H9 (cell line): ENCODE measurements around the gene C15orf40. TPM values are rescaled to one million over a fixed set of nuclear protein-coding genes. Genes with fewer than 3 reads are reported as not detected.

Experiments used
- DNase-seq: peaks from one replicate; pipeline ENCODE4 v3.0.0-alpha.2; 2017
- H2AFZ ChIP-seq: one replicate; pipeline ENCODE4 v1.6.1; 2013; ENCODE audit warnings: mild to moderate bottlenecking, low read length, control low read depth, moderate library complexity
- H2AK5ac ChIP-seq: 2 replicates; pipeline ENCODE4 v1.6.1; 2013; ENCODE audit warnings: low read length, control low read depth, mixed read lengths; ENCODE audit not compliant: insufficient read length
- H2BK120ac ChIP-seq: one replicate; pipeline ENCODE4 v1.6.1; 2013; ENCODE audit warnings: low read depth, mild to moderate bottlenecking, low read length, control low read depth, inconsistent platforms; ENCODE audit not compliant: poor library complexity, severe bottlenecking
- H2BK12ac ChIP-seq: 2 replicates; pipeline ENCODE4 v1.6.1; 2013; ENCODE audit warnings: low read length, control low read depth, mixed read lengths, low read depth; ENCODE audit not compliant: insufficient read length
- H2BK15ac ChIP-seq: 2 replicates; pipeline ENCODE4 v1.6.1; 2013; ENCODE audit warnings: low read depth, low read length, control low read depth
- H2BK20ac ChIP-seq: one replicate; pipeline ENCODE4 v1.6.1; 2013; ENCODE audit warnings: low read depth, mild to moderate bottlenecking, low read length, control low read depth, inconsistent platforms; ENCODE audit not compliant: poor library complexity, severe bottlenecking
- H2BK5ac ChIP-seq: 2 replicates; pipeline ENCODE4 v1.6.1; 2013; ENCODE audit warnings: low read length, control low read depth, mixed read lengths; ENCODE audit not compliant: insufficient read length
- H3K14ac ChIP-seq: 2 replicates; pipeline ENCODE4 v1.6.1; 2013; ENCODE audit warnings: low read length, control low read depth; ENCODE audit not compliant: insufficient read depth
- H3K18ac ChIP-seq: 2 replicates; pipeline ENCODE4 v1.6.1; 2013; ENCODE audit warnings: low read depth, mild to moderate bottlenecking, mixed read lengths, low read length, control low read depth; ENCODE audit not compliant: insufficient read length
- H3K23ac ChIP-seq: 2 replicates; pipeline ENCODE4 v1.6.1; 2013; ENCODE audit warnings: low read length, control low read depth, mixed read lengths, low read depth; ENCODE audit not compliant: insufficient read length
- H3K23me2 ChIP-seq: 2 replicates; pipeline ENCODE4 v1.6.1; 2013; ENCODE audit warnings: low read depth, mild to moderate bottlenecking, mixed read lengths, low read length, control low read depth; ENCODE audit not compliant: insufficient read length, poor library complexity, severe bottlenecking
- H3K27ac ChIP-seq: 2 replicates; pipeline ENCODE4 v1.5.1; 2013; ENCODE audit warnings: low read length, control low read depth, mixed read lengths, low read depth; ENCODE audit not compliant: insufficient read length
- H3K27me3 ChIP-seq: 2 replicates; pipeline ENCODE4 v1.6.1; 2013; ENCODE audit warnings: low read length, control low read depth, inconsistent platforms; ENCODE audit not compliant: insufficient read depth
- H3K4ac ChIP-seq: 2 replicates; pipeline ENCODE4 v1.6.1; 2013; ENCODE audit warnings: low read depth, mild to moderate bottlenecking, control low read depth, inconsistent platforms, low read length, moderate library complexity
- H3K4me1 ChIP-seq: 2 replicates; pipeline ENCODE4 v1.6.1; 2013; ENCODE audit warnings: low read length, control low read depth, inconsistent platforms; ENCODE audit not compliant: insufficient read depth
- H3K4me2 ChIP-seq: 2 replicates; pipeline ENCODE4 v1.6.1; 2013; ENCODE audit warnings: low read length, control low read depth, mixed read lengths; ENCODE audit not compliant: insufficient read length, insufficient read depth
- H3K56ac ChIP-seq: 2 replicates; pipeline ENCODE4 v1.6.1; 2013; ENCODE audit warnings: low read depth, mild to moderate bottlenecking, mixed read lengths, low read length, control low read depth; ENCODE audit not compliant: insufficient read length
- H3K79me1 ChIP-seq: 2 replicates; pipeline ENCODE4 v1.6.1; 2013; ENCODE audit warnings: low read depth, mild to moderate bottlenecking, moderate library complexity, low read length, control low read depth, inconsistent platforms; ENCODE audit not compliant: insufficient read depth, poor library complexity, severe bottlenecking
- H3K79me2 ChIP-seq: 2 replicates; pipeline ENCODE4 v1.6.1; 2013; ENCODE audit warnings: low read length, control low read depth, inconsistent platforms; ENCODE audit not compliant: insufficient read depth
- H3K9ac ChIP-seq: 2 replicates; pipeline ENCODE4 v1.6.1; 2013; ENCODE audit warnings: low read length, control low read depth, mixed read lengths; ENCODE audit not compliant: insufficient read length; ENCODE audit errors: extremely low read depth
- H3K9me3 ChIP-seq: one replicate; pipeline ENCODE4 v1.6.1; 2013; ENCODE audit warnings: low read depth, low read length, inconsistent platforms; ENCODE audit not compliant: control insufficient read depth
- H3T11ph ChIP-seq: one replicate; pipeline ENCODE4 v1.6.1; 2013; ENCODE audit warnings: mild to moderate bottlenecking, low read length, control low read depth, inconsistent platforms
- H4K20me1 ChIP-seq: one replicate; pipeline ENCODE4 v1.6.1; 2013; ENCODE audit not compliant: control insufficient read depth, insufficient read length, insufficient read depth
- H4K5ac ChIP-seq: 2 replicates; pipeline ENCODE4 v1.6.1; 2013; ENCODE audit warnings: low read depth, mild to moderate bottlenecking, mixed read lengths, low read length, control low read depth; ENCODE audit not compliant: insufficient read length
- H4K8ac ChIP-seq: replicated peaks from 2 replicates; pipeline ENCODE4 v1.6.1; 2013; ENCODE audit warnings: low read length, control low read depth, mixed read lengths, low read depth; ENCODE audit not compliant: insufficient read length
- H4K91ac ChIP-seq: 2 replicates; pipeline ENCODE4 v1.6.1; 2013; ENCODE audit warnings: low read depth, mild to moderate bottlenecking, moderate library complexity, mixed read lengths, low read length, control low read depth; ENCODE audit not compliant: insufficient read length
- H3K27ac Mint-ChIP-seq, 3 experiments: 2 replicates in 2 of 3; 3 replicates in 1 of 3; pipeline ENCODE4 v1.8.0; 2020 to 2021; ENCODE audit warnings: mixed read lengths in 3 of 3, mild to moderate bottlenecking in 1 of 3, moderate library complexity in 1 of 3
- H3K27me3 Mint-ChIP-seq: 2 replicates; pipeline ENCODE4 v1.8.0; 2021; ENCODE audit warnings: low read depth, mild to moderate bottlenecking, moderate library complexity, mixed read lengths
- H3K36me3 Mint-ChIP-seq, 3 experiments: 2 replicates in 2 of 3; 3 replicates in 1 of 3; pipeline ENCODE4 v1.8.0; 2020 to 2021; ENCODE audit warnings: low read depth in 3 of 3, mixed read lengths in 3 of 3; ENCODE audit not compliant: insufficient read depth in 1 of 3
- H3K4me1 Mint-ChIP-seq, 2 experiments: 2 replicates each; pipeline ENCODE4 v1.8.0; 2020; ENCODE audit warnings: mixed read lengths in 2 of 2
- H3K4me3 Mint-ChIP-seq, 2 experiments: 2 replicates in 1 of 2; 3 replicates in 1 of 2; pipeline ENCODE4 v1.8.0; 2020 to 2021; ENCODE audit warnings: mild to moderate bottlenecking in 2 of 2, mixed read lengths in 2 of 2, moderate library complexity in 1 of 2
- H3K9me3 Mint-ChIP-seq, 2 experiments: 2 replicates in 1 of 2; 3 replicates in 1 of 2; pipeline ENCODE4 v1.8.0; 2020; ENCODE audit warnings: mild to moderate bottlenecking in 2 of 2, mixed read lengths in 2 of 2, moderate library complexity in 1 of 2
- CTCF ChIP-seq: fragments of 200-600 bp; sonication (generic); conservative IDR thresholded peaks from 3 replicates; pipeline ENCODE4 v1.8.0; 2021; ENCODE audit warnings: antibody characterized with exemption, mild to moderate bottlenecking
- WGBS: extraction: QIAGEN DNeasy Blood & Tissue Kit; methylation state at CpG from one replicate; pipeline ENCODE4 v1.1.7; 2013; ENCODE audit warnings: missing lambda C conversion rate, low lambda C conversion rate, mixed read lengths; ENCODE audit not compliant: insufficient read length; ENCODE audit errors: extremely low coverage; 5-methylcytosine and 5-hydroxymethylcytosine counted together
- total RNA-seq: library from RNA; stranded (reverse); gene quantifications from 2 replicates; pipeline ENCODE4 v1.2.1, GENCODE V29; 2021

C15orf40 gene
- total RNA-seq, 1 experiment from 2014 or later: 11.5 TPM

GRCh38 chr15:82944056-82944455 lies 67.4 kb downstream of the C15orf40 start:
- no peak for DNase-seq
- H3K14ac ChIP-seq: no peak overlapping the region
- H3K56ac ChIP-seq: no peak overlapping the region
- no peak overlapping the region for H2BK12ac ChIP-seq
- peaks cover 5 to 6% of the 10 kb centered on the region in 2 experiments; a peak in 3 of 4 replicates for H3K4me1 Mint-ChIP-seq
- H2BK20ac ChIP-seq: no peak overlapping the region
- no CpG with 5 or more reads among the region's 5 CpGs for WGBS
- no peaks in the 10 kb centered on the region for H4K20me1 ChIP-seq
- H3K79me2 ChIP-seq: 0 out of 2 replicates have a peak, but pooled peaks cover 2% of the 10 kb centered on the region
- no peak overlapping the region for H2BK5ac ChIP-seq
- no peak overlapping the region for H3K27ac ChIP-seq
- H4K91ac ChIP-seq: no peak overlapping the region
- H4K5ac ChIP-seq: no peak overlapping the region
- peaks cover 6% of the 10 kb centered on the region for H3K27me3 Mint-ChIP-seq
- no peak overlapping the region for H3K9ac ChIP-seq
- H3K9me3 Mint-ChIP-seq: no peaks in the 10 kb centered on the region
- H3K4me3 Mint-ChIP-seq: no peak overlapping the region
- H3K4ac ChIP-seq: no peak overlapping the region
- H2BK15ac ChIP-seq: no peak overlapping the region
- no peak overlapping the region for H3K4me2 ChIP-seq
- no peaks in the 10 kb centered on the region for H3K4me1 ChIP-seq
- H3K36me3 Mint-ChIP-seq: no peaks in the 10 kb centered on the region
- TF ChIP-seq CTCF: no peak
- H4K8ac ChIP-seq: no peak overlapping the region
- no peak overlapping the region for H3K27ac Mint-ChIP-seq
- no peaks in the 10 kb centered on the region for H3K79me1 ChIP-seq
- no peaks in the 10 kb centered on the region for H3K23me2 ChIP-seq
- no peak overlapping the region for H2AFZ ChIP-seq
- no peak overlapping the region for H2BK120ac ChIP-seq
- H2AK5ac ChIP-seq: no peak overlapping the region
- no peaks in the 10 kb centered on the region for H3K9me3 ChIP-seq
- no peak overlapping the region for H3T11ph ChIP-seq
- no peak overlapping the region for H3K23ac ChIP-seq
- H3K18ac ChIP-seq: no peak overlapping the region
- H3K27me3 ChIP-seq: no peaks in the 10 kb centered on the region
